ENCODE results near the gene ABCG1. TPM values are rescaled to one million over a fixed set of nuclear protein-coding genes. Genes with fewer than 3 reads are reported as not detected.

Gene ABCG1
- total RNA-seq, 1 donor from 2014 or later = 1.3 TPM

- Mint-ChIP-seq H3K4me1 (ENCODE audit: low read depth, unreplicated experiment) (peaks cover 6% of the 10 kb centered on the region), H3K4me3 (ENCODE audit: unreplicated experiment) (no peak overlapping the region), H3K9me3 (ENCODE audit: unreplicated experiment) (peaks cover 2% of the 10 kb centered on the region), H3K36me3 (ENCODE audit: low read depth, unreplicated experiment) (peaks cover 2% of the 10 kb centered on the region), H3K27me3 (ENCODE audit: low read depth, unreplicated experiment) (peaks cover 32% of the 10 kb centered on the region), H3K27ac (ENCODE audit: unreplicated experiment) (no peak overlapping the region)
- Histone ChIP-seq H3K27ac (ENCODE audit: low read depth, low read length) (no peak overlapping the region), H3K4me3 (ENCODE audit: insufficient read depth, low read depth, low read length) (no peak overlapping the region), H3K9ac (ENCODE audit: low read length) (no peak overlapping the region), H4K20me1 (ENCODE audit: insufficient read depth, low read length) (no peaks in the 10 kb centered on the region), H3K4me1 (ENCODE audit: insufficient read depth, low read length) (no peaks in the 10 kb centered on the region), H3K9me3 (ENCODE audit: insufficient read depth, low read depth, low read length) (no peaks in the 10 kb centered on the region), H3K79me2 (ENCODE audit: insufficient read depth, low read length) (no peaks in the 10 kb centered on the region), H3K27me3 (ENCODE audit: insufficient read depth, low read length) (peaks cover 14% of the 10 kb centered on the region), H3K36me3 (ENCODE audit: insufficient read depth, low read length) (no peaks in the 10 kb centered on the region), H3K4me2 (ENCODE audit: low read length) (no peak overlapping the region), H2AFZ (ENCODE audit: low read depth, low read length) (no peak overlapping the region)
- no peak for DNase-seq (ENCODE audit: low read depth)
- no peak for TF ChIP-seq EZH2 (IDR thresholded peaks at IDR 0.05; ENCODE audit: insufficient read depth, low read length)
- no peak for TF ChIP-seq CTCF (IDR thresholded peaks at IDR 0.05; ENCODE audit: insufficient read depth, low read depth, low read length)
- no peak for FAIRE-seq
Measured at GRCh38 chr21:42264245-42265195, 45.6 kb downstream of the ABCG1 start.

- FAIRE-seq (no peak), DNase-seq (ENCODE audit: low read depth) (no peak)
- Histone ChIP-seq H3K79me2 (ENCODE audit: insufficient read depth, low read length) (no peaks in the 10 kb centered on the region), H3K4me3 (ENCODE audit: insufficient read depth, low read depth, low read length) (no peak overlapping the region), H4K20me1 (ENCODE audit: insufficient read depth, low read length) (no peaks in the 10 kb centered on the region), H3K36me3 (ENCODE audit: insufficient read depth, low read length) (no peaks in the 10 kb centered on the region), H2AFZ (ENCODE audit: low read depth, low read length) (no peak overlapping the region), H3K4me2 (ENCODE audit: low read length) (no peak overlapping the region), H3K27ac (ENCODE audit: low read depth, low read length) (no peak overlapping the region), H3K27me3 (ENCODE audit: insufficient read depth, low read length) (peaks cover 7% of the 10 kb centered on the region), H3K9ac (ENCODE audit: low read length) (no peak overlapping the region), H3K4me1 (ENCODE audit: insufficient read depth, low read length) (no peaks in the 10 kb centered on the region), H3K9me3 (ENCODE audit: insufficient read depth, low read depth, low read length) (no peaks in the 10 kb centered on the region)
- TF ChIP-seq EZH2 (IDR thresholded peaks at IDR 0.05; ENCODE audit: insufficient read depth, low read length) (no peak), CTCF (IDR thresholded peaks at IDR 0.05; ENCODE audit: insufficient read depth, low read depth, low read length) (no peak)
- H3K4me3 Mint-ChIP-seq (ENCODE audit: unreplicated experiment) = no peak overlapping the region
- peaks cover 2% of the 10 kb centered on the region for H3K36me3 Mint-ChIP-seq (ENCODE audit: low read depth, unreplicated experiment)
- H3K4me1 Mint-ChIP-seq (ENCODE audit: low read depth, unreplicated experiment) = peaks cover 6% of the 10 kb centered on the region
- peaks cover 25% of the 10 kb centered on the region for H3K27me3 Mint-ChIP-seq (ENCODE audit: low read depth, unreplicated experiment)
- H3K27ac Mint-ChIP-seq (ENCODE audit: unreplicated experiment) = no peak overlapping the region
- H3K9me3 Mint-ChIP-seq (ENCODE audit: unreplicated experiment) = peaks cover 2% of the 10 kb centered on the region
Measured at GRCh38 chr21:42265231-42265812, 46.4 kb downstream of the ABCG1 start.

Data from astrocyte (in vitro differentiated cells and primary cell).